NT2/D1 (cell line): ENCODE results near the gene DOCK10.
"Not testable (repeated sequence)": the region's sequence is repeated elsewhere in the genome, so short reads cannot be mapped to it uniquely, and the experiment has no call there.

ENCODE experiments used
- DNase-seq: peaks from one replicate; pipeline ENCODE4 v3.0.0-alpha.2; 2011; ENCODE audit warnings: low read depth, low spot score
- H3K27me3 ChIP-seq: 2 replicates; pipeline ENCODE4 v1.6.0; 2011; ENCODE audit warnings: mild to moderate bottlenecking; ENCODE audit not compliant: insufficient read length, insufficient read depth
- H3K36me3 ChIP-seq: 2 replicates; pipeline ENCODE4 v1.6.1; 2011; ENCODE audit warnings: mild to moderate bottlenecking, low read length, mixed read lengths; ENCODE audit not compliant: insufficient read depth, insufficient read length
- H3K4me1 ChIP-seq: 2 replicates; pipeline ENCODE4 v1.5.1; 2011; ENCODE audit not compliant: insufficient read depth, insufficient read length
- H3K4me3 ChIP-seq: 2 replicates; pipeline ENCODE4 v1.5.1; 2011; ENCODE audit warnings: low read depth; ENCODE audit not compliant: insufficient read length
- H3K9ac ChIP-seq: 2 replicates; pipeline ENCODE4 v1.6.0; 2011; ENCODE audit warnings: low read depth; ENCODE audit not compliant: insufficient read length
- H3K9me3 ChIP-seq: 2 replicates; pipeline ENCODE4 v1.5.1; 2011; ENCODE audit warnings: mild to moderate bottlenecking, low read length; ENCODE audit not compliant: insufficient read depth
- SUZ12 ChIP-seq: IDR thresholded peaks from 2 replicates; pipeline ENCODE4 v1.6.1; 2011; ENCODE audit not compliant: insufficient read length, insufficient read depth; ENCODE audit errors: extremely low read depth
- YY1 ChIP-seq: IDR thresholded peaks from 2 replicates; pipeline ENCODE4 v1.6.1; 2011; ENCODE audit not compliant: insufficient read length, insufficient read depth
- ZNF274 ChIP-seq: IDR thresholded peaks from 2 replicates; pipeline ENCODE4 v1.6.1; 2011; ENCODE audit warnings: mild to moderate bottlenecking, low read depth, low read length

The DOCK10 gene

DNA sequence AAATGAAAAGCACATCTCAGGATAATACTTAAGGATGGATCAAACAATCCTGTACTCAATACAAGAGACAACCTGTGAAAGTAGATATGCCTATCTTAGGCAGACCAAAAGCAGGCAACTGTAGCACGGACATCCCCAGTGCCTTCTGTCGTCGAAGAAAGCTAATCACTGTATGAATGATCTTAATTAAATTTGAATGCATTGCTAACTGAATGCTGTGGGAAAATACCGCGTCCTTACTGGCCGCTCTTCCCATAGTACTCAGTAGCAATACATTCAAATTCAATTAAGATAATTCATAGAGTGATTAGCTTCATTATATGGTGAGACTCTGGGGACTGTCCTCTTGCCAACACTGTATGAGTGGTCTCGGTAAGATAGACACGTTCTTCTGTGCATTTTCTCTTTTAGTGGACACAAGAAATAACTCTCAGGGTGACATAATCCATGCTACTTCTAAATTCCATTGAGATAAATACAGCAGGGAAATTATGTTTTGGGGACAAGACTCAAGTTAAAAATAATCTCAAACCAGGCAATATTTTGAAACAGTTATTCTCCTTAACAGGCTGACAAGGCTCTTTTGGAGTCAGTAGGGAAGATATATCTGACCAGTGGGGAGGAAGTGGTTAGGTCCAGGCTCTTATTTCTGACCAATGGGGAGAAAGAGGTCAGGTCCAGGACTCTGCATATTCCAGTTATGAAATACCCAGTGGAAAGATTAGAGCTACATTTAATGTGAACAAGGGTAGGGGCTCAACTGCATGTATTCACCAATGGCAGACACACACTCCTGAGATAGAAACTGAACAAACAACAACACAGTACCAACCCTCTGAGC lies 97.3 kb downstream of the DOCK10 start:
- no peaks in the 10 kb centered on the region for H3K36me3 ChIP-seq
- DNase-seq = no peak
- TF ChIP-seq YY1 = no peak
- TF ChIP-seq SUZ12 = no peak
- TF ChIP-seq ZNF274 = no peak
- H3K4me3 ChIP-seq = no peak overlapping the region
- no peaks in the 10 kb centered on the region for H3K9me3 ChIP-seq
- no peaks in the 10 kb centered on the region for H3K27me3 ChIP-seq
- no peak overlapping the region for H3K9ac ChIP-seq
- H3K4me1 ChIP-seq = no peaks in the 10 kb centered on the region

DNA sequence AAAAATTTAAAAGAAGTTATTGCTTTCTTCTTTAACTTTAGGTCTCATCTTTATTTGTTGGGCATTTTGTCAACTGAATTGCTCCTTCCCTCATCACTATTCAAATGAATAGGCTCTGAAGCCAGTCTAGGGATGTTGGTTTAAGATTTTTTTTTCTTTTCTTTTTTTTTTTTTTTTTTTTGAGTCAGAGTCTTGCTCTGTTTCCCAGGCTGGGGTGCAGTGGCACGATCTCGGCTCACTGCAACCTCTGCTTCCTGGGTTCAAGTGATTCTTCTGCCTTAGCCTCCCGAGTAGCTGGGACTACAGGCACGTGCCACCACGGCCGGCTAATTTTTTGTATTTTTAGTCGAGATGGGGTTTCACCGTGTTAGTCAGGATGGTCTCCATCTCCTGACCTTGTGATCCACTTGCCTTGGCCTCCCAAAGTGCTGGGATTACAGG lies 98.6 kb downstream of the DOCK10 start:
- not testable (repeated sequence) for H3K9me3 ChIP-seq, DNase-seq, H3K27me3 ChIP-seq, H3K4me3 ChIP-seq, H3K36me3 ChIP-seq, H3K9ac ChIP-seq, H3K4me1 ChIP-seq

DNA sequence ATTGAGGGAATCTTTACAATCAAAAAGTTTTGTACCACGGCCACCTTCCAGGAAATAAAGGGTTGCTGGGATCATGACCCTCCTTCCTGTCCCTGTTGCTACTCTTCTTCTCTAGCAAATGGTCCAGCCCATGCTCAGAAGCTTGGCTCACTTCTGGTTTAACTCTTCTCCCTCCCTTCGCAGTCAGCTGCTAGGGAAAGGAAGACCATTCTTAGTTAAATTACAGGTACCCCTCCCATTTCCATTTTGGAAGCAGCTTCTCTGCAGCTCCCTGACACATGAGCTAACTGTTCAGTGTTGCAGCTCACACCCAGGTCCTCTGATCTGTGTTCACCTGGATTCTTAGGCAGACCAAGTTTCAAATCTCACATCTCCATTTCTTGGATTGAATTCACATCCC lies 100.3 kb downstream of the DOCK10 start:
- no peak overlapping the region for H3K9ac ChIP-seq
- no peaks in the 10 kb centered on the region for H3K27me3 ChIP-seq
- no peak overlapping the region for H3K4me3 ChIP-seq
- DNase-seq = peak; percentile 30
- no peak for TF ChIP-seq ZNF274
- TF ChIP-seq SUZ12 = no peak
- no peak for TF ChIP-seq YY1
- H3K36me3 ChIP-seq = no peaks in the 10 kb centered on the region
- no peaks in the 10 kb centered on the region for H3K9me3 ChIP-seq
- no peaks in the 10 kb centered on the region for H3K4me1 ChIP-seq

DNA sequence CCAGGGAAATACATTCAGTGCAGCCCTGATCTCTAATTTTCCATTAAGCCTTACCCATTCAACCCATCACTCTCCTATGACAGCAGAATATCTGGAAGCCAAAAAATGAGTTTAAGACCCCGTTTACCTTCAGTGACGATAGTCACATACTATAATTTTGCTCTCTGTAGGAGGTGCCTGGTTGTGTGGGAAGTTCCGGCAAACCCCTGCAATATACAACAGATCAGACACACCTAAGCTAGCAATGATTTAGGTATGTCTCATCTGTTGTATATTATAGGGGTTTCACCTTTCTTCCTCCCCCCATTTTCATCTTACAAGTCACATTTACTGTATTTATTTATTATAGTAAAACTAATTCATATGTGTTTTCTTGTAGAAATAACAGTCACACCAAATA lies 101.7 kb downstream of the DOCK10 start:
- no peaks in the 10 kb centered on the region for H3K27me3 ChIP-seq
- DNase-seq = no peak
- no peaks in the 10 kb centered on the region for H3K36me3 ChIP-seq
- no peaks in the 10 kb centered on the region for H3K9me3 ChIP-seq
- no peak overlapping the region for H3K9ac ChIP-seq
- no peak overlapping the region for H3K4me3 ChIP-seq
- H3K4me1 ChIP-seq = no peaks in the 10 kb centered on the region
- TF ChIP-seq SUZ12 = no peak
- no peak for TF ChIP-seq YY1
- no peak for TF ChIP-seq ZNF274

DNA sequence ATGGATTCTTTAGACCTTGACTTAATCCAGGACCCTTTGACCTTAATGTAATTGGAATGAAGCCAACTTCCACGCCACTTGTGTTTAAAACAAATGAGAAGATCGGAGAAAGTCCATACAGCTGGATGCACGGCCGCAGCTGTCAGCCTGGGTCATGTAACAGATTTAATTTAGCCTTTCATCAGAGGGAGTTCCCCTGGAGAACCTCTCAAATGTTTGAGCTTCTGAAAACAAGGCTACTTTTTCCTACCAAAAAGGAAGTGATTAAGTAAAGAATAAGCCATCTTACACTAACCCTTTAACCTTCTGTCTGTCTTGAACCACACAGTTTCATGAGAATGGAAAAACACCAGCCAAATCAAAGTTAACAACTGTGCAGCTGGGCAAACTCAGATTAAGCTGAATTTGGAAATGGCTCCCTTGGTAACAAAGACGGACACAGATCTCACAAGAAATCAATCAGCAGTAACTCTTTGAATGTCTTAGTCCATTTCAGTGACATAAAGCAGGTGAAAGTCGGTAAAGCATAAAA lies 103.6 kb downstream of the DOCK10 start:
- Histone ChIP-seq H3K36me3 (no peaks in the 10 kb centered on the region), H3K4me1 (no peaks in the 10 kb centered on the region), H3K4me3 (no peak overlapping the region), H3K9me3 (no peaks in the 10 kb centered on the region), H3K9ac (no peak overlapping the region), H3K27me3 (no peaks in the 10 kb centered on the region)
- DNase-seq = no peak
- TF ChIP-seq ZNF274 (no peak), SUZ12 (no peak), YY1 (no peak)

DNA sequence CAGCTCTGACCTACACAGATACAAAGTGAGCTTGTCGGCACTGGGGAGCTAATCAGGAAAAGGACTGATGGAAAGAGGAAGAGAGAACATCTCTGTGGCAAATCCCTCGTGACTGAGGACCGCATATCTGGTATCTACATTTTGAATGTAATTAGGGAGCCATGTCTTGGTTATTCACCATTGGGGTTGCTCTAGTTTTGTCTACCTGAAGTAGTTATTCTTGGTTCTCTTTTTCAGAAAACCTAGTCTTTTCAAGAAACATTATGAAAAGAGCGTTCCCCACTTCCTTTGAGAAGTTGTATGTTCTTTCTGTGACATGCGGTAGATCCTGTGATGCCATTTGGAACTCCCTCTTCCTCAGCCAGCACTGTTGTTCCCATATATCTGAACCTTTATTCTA lies 104.4 kb downstream of the DOCK10 start:
- no peak overlapping the region for H3K9ac ChIP-seq
- no peaks in the 10 kb centered on the region for H3K9me3 ChIP-seq
- TF ChIP-seq SUZ12 = no peak
- no peak for TF ChIP-seq YY1
- TF ChIP-seq ZNF274 = no peak
- no peaks in the 10 kb centered on the region for H3K36me3 ChIP-seq
- H3K4me3 ChIP-seq = no peak overlapping the region
- no peak for DNase-seq
- no peaks in the 10 kb centered on the region for H3K4me1 ChIP-seq
- no peaks in the 10 kb centered on the region for H3K27me3 ChIP-seq

DNA sequence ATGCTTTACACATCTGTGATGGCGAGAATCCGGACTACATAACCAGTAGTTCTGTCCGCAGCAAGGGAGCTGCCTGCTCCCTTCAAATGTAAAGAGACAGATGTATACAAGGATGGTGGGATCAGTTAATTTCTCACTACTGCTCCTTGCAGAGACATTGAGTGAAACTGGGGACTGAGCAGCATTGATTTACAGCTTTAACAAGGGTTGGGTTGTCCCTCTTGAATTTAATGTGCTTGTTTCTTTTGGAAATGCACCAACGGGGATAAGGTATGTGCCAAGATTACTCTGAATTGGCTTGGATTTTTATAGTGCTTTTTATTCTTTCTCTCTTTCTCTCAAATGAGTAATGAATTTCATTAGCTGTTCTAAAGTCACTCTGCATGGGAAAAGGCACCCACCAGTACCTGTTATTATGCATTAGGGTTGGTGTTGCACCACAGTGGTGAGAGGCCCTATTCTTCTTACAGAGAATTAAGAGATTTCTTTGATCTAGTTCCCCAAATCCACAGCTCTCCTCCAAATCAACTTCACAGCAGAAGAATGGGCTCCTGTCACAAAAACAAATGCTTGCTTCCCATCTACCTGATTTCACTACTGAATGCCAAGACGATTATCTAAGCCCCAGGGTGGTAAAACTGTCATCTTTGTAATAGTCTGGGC lies 107.6 kb downstream of the DOCK10 start:
- Histone ChIP-seq H3K27me3 (no peaks in the 10 kb centered on the region), H3K9me3 (no peaks in the 10 kb centered on the region), H3K36me3 (no peaks in the 10 kb centered on the region), H3K4me3 (no peak overlapping the region), H3K4me1 (no peaks in the 10 kb centered on the region), H3K9ac (no peak overlapping the region)
- TF ChIP-seq ZNF274 = no peak
- no peak for TF ChIP-seq YY1
- no peak for TF ChIP-seq SUZ12
- DNase-seq = peak; percentile 61
